GF-D8 (cell line): ENCODE measurements around the gene RNASET2.

Experiments used
- DNase-seq: peaks from one replicate; lab custom pipeline; 2025; lab: John Stamatoyannopoulos, UW

Gene RNASET2

GRCh38 chr6:166947251-166947650 lies 9.1 kb downstream of the RNASET2 start:
- DNase-seq, result no peak

DNA sequence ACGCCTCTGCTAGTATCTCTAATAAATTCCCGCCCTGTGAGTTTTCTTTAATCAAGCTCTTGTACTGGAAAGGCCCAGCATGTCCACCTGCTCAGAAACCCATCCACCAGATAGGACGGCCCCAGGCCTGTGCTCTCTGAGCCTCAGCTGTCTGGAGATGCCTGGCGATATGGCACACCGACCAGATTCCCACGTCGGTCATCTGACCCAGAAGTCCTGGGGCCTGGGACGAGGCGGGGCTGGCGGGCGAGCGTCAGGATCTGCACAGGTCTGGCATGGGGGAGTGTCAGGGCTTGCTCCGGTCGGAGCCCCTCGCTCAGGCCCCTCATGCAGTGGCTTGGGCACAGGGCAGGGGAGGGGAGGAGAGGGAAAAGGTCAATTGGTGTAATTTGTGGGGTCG lies 10.2 kb downstream of the RNASET2 start:
- DNase-seq, result no peak

DNA sequence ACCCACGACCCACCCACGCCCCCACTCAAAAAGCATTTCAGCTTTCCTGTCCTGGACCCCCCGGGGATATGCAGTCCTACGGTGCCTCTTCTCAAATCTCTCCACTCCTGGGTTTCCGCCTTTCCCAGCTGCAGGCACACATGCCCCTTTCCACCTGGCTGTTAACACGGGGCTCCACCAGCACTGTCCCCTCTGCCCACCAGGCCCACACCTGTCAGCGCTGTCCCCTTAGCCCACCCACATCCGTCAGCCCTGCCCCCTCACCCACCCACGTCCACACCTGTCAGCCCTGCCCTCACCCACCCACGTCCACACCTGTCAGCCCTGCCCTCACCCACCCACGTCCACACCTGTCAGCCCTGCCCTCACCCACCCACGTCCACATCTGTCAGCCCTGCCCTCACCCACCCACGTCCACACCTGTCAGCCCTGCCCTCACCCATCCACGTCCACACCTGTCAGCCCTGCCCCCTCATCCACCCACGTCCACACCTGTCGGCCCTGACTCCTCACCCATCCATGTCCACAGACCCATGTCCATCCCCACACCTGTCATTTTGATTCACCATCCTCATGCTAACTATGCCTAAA lies 11.6 kb downstream of the RNASET2 start:
- no peak for DNase-seq

DNA sequence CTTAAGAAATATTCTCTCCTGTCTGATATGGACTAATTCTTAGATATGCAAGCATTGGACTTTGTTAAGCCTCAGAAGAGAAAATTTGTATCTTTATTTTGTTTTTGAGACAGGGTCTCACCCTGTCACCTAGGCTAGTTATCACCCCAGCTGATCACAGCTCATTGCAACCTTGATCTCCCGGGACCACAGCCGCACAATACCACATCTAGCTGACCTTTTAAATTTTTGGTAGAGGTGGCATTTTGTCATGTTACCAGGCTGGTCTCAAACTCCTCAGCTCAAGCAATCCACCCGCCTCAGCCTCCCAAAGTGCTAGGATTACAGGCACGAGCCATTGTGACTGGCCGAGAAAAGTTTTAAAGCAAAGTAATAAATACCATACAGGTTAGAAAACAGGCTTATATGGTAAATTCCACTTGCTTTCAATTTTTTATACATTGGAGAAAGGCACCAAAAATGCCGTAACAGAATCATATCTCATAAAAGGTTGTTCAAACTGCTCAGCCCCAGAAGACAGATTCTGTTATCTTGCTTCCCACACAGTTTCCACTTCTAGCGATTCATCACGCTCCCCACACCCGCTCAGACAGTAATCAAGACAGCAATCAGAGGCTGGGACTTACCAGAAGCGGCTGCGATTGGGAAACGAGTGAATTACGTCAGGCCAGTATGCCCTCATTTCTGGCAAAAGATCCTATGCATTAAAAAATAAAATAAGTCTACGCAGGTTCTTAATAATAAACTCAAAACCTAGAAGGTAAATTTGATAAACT lies 13.8 kb downstream of the RNASET2 start:
- peak; percentile 40 for DNase-seq

DNA sequence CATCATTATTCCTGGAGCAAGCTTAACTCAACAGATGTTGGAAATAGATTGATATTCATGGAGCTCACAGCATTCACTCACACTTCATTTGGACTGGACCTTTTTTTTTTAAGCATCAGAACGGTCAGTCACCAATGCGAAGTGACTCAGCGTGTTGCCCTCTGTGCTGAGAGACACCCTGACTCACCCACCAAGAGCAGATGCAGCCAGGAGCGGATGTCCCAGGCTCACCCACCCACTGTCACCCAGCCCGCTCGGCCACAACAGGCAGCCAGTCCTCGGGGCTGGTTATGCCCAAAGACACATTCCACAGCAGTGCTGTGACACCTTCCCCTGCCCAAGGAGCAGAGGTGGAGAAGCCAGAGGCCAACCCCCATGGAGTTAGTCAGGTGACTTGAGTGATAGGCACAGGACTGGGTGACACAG lies 15.7 kb downstream of the RNASET2 start:
- DNase-seq, result no peak

- DNase-seq, result no peak
Measured at GRCh38 chr6:166939894-166940293, 16.5 kb downstream of the RNASET2 start.

GRCh38 chr6:166939345-166939744 lies 17.0 kb downstream of the RNASET2 start:
- DNase-seq, result no peak

GRCh38 chr6:166938704-166939103 lies 17.6 kb downstream of the RNASET2 start:
- no peak for DNase-seq

GRCh38 chr6:166938150-166938549 lies 18.2 kb downstream of the RNASET2 start:
- no peak for DNase-seq

GRCh38 chr6:166937746-166938145 lies 18.6 kb downstream of the RNASET2 start:
- DNase-seq, result no peak

DNA sequence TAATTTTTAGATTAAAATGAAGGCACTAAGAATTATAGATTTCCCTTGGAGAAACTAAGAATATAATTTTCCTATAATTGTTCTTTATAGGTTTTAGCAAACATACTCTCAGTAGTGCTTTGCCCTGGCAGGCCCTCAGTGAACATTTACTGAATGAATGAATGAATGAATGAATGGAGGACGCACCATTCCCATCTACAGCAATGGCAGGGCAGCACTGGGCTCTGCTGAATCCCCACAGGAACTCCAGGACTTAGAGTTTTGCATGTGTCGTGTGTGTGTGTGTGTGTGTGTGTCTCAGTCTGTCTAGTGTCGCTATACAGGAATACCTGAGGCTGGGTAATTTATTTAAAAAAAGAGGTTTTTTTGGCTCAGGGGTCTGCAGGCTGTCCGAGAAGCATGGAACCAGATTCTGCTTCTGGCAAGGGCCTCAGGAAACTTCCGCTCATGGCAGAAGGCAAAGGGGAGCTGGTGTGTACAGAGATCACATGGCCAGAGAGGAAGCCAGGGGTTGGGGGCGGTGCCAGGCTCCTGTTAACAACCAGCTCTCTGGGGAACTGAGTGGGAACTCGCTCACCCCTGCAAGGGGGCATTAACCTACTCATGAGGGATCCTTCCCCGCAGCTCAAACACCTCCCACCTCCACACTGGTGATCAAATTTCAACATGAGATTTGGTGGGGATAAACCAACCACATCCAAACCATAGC lies 20.1 kb downstream of the RNASET2 start:
- peak; percentile 20 for DNase-seq

DNA sequence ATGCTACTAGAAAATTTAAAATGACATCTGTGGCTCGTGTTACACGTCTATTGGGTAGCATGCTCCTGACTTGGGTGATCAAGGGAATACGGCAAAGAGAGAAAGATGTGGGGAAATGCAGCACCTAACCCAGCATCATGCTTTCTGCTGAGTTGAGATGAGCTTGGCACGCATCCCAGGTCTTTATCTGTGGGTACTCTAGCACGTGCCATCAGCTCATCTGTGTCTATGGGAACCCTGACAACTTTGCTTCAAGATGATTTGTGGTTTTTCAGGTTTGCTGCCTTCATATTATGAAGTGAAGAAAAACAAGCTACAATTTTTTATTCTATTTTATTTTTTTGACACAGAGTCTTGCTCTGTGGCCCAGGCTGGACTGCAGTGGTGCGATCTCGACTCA lies 21.0 kb downstream of the RNASET2 start:
- DNase-seq, result no peak

DNA sequence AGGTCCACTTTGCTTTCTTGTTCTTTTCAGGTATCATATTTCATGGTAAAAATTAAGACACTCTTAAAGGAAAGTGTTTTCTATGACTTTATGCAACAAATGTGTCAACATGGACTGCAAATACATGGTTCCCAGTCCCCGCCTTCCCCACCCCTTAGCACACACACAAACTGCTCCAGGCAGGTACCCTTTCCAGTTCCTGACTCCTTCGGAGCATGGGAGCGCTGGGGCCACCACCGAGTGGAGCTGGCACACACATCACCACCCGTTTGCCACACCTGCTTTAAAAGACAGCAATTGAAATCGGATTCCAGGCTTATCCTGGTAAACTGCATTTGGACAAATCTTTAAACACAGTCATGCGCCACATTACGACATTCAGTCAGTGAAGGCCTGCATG lies 22.2 kb downstream of the RNASET2 start:
- no peak for DNase-seq

GRCh38 chr6:166933396-166933795 lies 23.0 kb downstream of the RNASET2 start:
- DNase-seq, result no peak

DNA sequence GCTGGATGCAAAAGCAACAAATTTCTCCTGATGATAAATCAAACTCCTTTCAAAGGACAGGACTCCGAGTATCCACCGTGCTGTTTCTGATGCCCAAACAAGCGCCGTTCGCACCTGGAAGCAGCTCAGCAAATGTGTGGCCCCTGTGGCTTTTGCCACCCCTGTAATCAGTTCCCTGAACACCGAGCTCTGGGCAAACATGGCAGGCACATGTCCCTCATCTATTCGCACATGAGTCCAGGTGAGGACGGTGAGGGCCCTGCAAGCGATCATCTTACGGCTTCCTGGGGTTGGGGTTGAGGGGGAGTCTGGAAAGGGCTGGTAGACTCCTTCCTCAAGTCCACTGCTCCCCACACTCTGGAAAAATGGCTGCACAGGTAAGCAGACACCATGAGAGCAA lies 23.7 kb downstream of the RNASET2 start:
- DNase-seq, result no peak

- DNase-seq, result no peak
Measured at GRCh38 chr6:166932116-166932515, 24.2 kb downstream of the RNASET2 start.

DNA sequence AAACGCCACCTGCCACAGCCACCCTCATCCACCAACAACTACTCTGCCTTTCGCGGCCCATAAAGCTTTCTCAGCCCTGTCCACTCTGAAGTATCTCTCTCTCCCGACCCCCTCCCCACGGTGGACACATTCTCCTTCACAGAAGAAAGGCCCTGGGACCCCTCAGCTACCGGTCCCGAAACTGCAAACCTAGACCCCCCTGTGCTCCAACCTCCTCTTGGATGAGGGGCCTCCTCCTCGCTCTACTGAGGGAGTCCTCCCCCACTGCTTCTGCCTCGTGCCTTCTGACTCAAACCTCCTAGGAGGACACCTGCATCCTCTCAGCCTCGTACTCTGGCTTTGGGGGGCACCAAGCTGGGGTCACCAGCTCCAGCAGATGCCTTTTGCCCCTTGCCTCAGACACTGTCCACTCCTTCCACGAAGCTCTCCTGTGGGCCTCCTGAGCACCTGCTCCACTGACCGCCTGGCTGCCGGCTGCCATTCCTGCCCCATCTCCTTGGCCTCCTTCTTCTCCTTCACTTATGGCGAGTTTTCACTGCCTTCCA lies 24.9 kb downstream of the RNASET2 start:
- DNase-seq, result no peak

DNA sequence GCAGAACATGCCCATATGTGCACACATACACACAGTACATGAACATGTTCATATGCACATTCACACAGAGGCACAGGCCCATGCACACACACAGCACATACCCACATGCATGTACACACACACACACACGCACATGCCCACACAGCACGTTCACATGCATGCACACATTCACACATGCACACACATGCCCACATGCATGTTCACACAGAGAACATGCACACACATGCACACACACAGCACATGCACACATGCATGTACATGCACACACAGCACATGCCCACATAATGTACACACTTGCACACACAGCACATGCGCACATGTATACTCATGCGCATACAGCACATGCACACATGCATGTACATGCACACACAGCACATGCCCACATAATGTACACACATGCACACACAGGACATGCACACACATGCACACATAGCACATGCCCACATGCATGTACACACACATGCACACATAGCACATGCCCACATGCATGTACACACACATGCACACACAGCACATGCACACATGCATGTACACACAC lies 25.9 kb downstream of the RNASET2 start:
- no peak for DNase-seq

DNA sequence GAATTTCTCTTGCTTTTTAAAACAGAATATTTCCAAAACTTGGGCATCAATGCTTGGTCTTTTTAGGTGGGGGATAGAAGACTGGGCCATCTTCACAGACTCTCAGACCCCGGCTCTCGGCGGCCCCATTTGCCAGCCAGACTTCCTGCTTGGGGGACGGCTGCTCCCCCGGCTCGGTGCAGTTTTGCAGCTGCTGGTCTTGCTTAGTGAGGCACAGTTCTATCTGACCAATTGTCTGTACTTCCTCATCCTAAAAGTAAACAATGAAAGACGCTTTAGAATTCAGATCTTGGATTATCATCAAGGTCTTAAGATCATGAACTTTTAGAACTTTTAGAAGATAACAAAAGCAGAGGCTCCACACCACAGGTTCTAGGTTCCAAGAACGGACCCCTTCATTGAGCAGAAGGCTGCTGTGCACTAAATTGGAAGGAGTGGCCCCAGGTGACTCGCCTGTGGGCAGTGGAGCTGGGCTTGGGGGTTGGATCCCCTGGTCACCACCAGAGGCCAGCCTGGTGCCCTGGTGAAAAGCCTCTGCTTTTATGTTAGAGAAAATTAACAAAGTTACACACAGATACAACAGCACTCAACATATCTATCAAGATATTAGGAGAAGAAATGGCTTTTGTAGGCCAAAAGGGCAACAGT lies 26.7 kb downstream of the RNASET2 start:
- DNase-seq, result no peak

DNA sequence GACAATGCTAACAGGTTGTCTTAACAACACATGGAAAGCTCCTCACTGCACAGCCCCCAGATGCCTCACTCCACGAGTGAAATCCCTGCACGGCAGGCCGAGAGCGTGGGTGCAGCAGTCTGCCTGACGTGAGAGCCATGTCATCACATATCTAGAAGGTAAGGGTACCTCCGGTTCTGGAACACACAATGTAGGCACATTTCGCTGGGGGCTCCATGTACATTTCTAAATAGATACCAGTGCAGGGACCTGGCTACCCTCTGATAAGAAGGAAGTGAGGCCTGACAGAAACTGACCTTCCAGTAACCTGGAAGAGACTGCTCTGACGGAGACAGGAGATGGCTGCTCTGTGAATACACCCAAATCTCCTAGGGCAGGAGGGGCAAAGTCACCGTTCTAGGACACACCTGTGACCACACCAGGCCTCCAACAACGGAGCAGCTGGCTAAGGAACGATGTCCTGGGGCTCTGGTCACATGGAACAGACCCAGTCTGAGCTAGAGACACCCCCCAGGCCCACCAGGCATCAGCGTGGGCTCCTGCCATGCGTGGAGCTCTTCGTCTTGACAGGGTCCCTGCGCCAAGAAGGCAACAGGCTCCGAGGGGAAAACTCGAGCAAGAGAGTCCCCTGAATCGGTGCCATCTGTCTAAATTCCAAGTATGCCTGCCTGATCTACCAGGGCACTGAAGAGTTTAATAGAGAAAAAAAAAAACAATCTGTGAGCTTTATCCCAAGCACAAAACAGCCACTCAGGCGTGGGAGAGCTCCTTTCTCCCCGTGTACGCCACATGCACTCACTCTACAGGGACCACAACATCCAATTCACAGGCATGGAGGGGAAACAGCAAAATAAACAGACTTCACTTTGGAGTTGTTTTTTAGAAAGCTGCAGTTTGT lies 27.5 kb downstream of the RNASET2 start:
- DNase-seq, result no peak
